Measurements from ENCODE around the gene MCCD1.

MCCD1 gene

DNA sequence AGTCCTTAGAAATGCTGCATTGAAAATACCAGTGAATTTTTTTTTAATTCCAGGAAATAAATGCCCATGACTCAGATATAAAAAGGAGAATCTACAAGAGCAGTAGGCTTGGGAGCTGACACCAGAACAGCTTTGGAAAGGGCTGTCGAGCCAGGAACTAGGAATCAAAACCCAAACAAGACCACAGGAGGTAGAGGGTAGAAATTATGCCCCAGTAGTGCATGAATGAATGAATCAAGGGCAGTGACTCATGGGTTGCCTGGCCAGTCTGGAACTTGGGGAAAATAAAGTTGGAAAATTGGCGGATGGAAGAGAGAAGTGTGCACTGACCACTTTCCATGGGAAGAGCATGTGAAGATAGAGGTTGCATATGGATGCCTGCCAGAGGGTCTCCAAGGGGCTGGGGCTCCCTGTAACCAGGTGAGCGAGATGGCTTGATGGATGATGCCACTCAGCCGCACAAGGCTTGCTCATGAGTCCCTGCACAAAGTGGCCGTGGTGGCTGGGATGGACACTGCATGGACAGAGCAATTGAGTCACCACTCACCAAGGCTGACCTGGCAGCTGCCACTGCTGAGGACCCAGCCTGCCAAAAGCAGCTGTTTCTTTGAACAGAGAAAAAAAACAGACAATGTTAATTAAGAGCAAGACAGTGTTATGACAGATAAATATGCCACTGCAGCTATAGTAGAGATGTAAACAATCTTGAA, 15.2 kb upstream of the MCCD1 start:
- H3K4me3 ChIP-seq (ENCODE audit: low read depth, low read length): no peak overlapping the region
- H3K9ac ChIP-seq (ENCODE audit: low read length): no peak overlapping the region
- no peaks in the 10 kb centered on the region for H3K4me1 ChIP-seq (ENCODE audit: control insufficient read depth, insufficient read depth, low read length)
- H3K36me3 ChIP-seq (ENCODE audit: control insufficient read depth, insufficient read depth, low read length): peaks cover 21% of the 10 kb centered on the region
- no peaks in the 10 kb centered on the region for H3K9me3 ChIP-seq (ENCODE audit: control insufficient read depth, insufficient read depth, low read depth, low read length)
- H3K27me3 ChIP-seq (ENCODE audit: control insufficient read depth, insufficient read depth, low read length): no peaks in the 10 kb centered on the region
- H3K27ac ChIP-seq (ENCODE audit: low read depth, low read length): no peak overlapping the region

- H3K4me1 ChIP-seq (ENCODE audit: control insufficient read depth, insufficient read depth, low read length): no peaks in the 10 kb centered on the region
- no peaks in the 10 kb centered on the region for H3K27me3 ChIP-seq (ENCODE audit: control insufficient read depth, insufficient read depth, low read length)
- no peak overlapping the region for H3K4me3 ChIP-seq (ENCODE audit: low read depth, low read length)
- no peak overlapping the region for H3K9ac ChIP-seq (ENCODE audit: low read length)
- H3K27ac ChIP-seq (ENCODE audit: low read depth, low read length): no peak overlapping the region
- H3K9me3 ChIP-seq (ENCODE audit: control insufficient read depth, insufficient read depth, low read depth, low read length): no peaks in the 10 kb centered on the region
- H3K36me3 ChIP-seq (ENCODE audit: control insufficient read depth, insufficient read depth, low read length): no peaks in the 10 kb centered on the region
Observed at GRCh38 chr6:31521835-31522234, 6.9 kb upstream of the MCCD1 start.

GRCh38 chr6:31525553-31525931, 3.2 kb upstream of the MCCD1 start:
- H3K27ac ChIP-seq (ENCODE audit: low read depth, low read length): no peak overlapping the region
- H3K9ac ChIP-seq (ENCODE audit: low read length): no peak overlapping the region
- no peaks in the 10 kb centered on the region for H3K27me3 ChIP-seq (ENCODE audit: control insufficient read depth, insufficient read depth, low read length)
- no peak overlapping the region for H3K4me3 ChIP-seq (ENCODE audit: low read depth, low read length)
- H3K4me1 ChIP-seq (ENCODE audit: control insufficient read depth, insufficient read depth, low read length): peaks cover 7% of the 10 kb centered on the region
- H3K36me3 ChIP-seq (ENCODE audit: control insufficient read depth, insufficient read depth, low read length): peaks cover 12% of the 10 kb centered on the region
- H3K9me3 ChIP-seq (ENCODE audit: control insufficient read depth, insufficient read depth, low read depth, low read length): no peaks in the 10 kb centered on the region

DNA sequence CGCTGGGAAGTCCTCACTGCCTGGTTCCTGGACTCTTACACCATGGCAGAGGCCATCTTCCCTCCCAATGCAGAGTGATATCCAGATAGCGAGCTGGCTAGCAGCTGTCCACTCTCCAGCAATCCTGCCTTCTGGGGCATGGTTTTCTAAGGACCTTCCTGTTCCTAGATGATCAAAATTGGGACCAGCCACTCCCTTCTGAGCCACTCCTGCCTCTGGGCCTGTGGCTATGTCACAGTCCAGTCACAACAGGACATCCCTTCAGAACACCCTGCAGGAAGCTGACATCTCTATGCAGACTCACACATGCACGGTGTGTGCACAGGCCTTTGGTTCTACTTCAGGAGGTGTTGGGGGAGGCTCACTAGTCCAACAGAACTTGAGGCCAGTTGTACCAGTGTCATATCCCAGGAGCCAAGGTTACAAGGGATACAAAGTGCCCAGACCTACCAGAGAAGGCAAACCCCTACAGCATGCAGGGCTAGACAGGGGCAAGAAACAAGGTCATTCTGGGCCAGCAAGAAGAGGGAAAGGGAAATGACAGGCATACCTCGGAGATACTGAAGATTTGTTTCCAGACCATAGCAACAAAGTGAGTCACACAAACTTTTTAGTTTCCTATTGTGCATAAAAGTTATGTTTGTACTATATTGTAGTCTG, 2.7 kb upstream of the MCCD1 start:
- no peak overlapping the region for H3K27ac ChIP-seq (ENCODE audit: low read depth, low read length)
- no peak overlapping the region for H3K9ac ChIP-seq (ENCODE audit: low read length)
- no peaks in the 10 kb centered on the region for H3K9me3 ChIP-seq (ENCODE audit: control insufficient read depth, insufficient read depth, low read depth, low read length)
- no peak overlapping the region for H3K4me3 ChIP-seq (ENCODE audit: low read depth, low read length)
- H3K27me3 ChIP-seq (ENCODE audit: control insufficient read depth, insufficient read depth, low read length): no peaks in the 10 kb centered on the region
- peaks cover 17% of the 10 kb centered on the region for H3K36me3 ChIP-seq (ENCODE audit: control insufficient read depth, insufficient read depth, low read length)
- peaks cover 7% of the 10 kb centered on the region for H3K4me1 ChIP-seq (ENCODE audit: control insufficient read depth, insufficient read depth, low read length)

DNA sequence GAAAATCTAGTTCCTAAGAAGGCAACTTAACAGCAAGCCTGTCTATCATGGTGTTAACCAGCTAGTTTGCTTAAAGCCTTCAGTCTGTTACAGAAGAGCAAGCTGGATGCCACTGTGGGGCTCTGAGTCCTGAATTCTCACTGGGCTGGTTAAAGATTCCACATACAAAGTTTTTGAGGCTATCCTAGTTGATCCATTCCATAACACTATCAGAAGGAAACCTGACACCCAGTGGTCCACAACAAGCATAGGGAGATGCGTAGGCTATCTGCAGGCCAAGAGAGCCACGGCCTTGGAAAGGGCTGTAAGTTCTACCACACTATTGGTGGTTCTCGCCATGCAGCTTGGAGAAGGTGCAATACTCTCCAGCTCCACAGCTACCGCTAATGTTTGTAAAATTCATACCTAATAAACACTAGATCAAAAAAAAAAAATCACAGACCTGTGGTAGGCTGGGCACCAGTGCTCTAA, 420 bp upstream of the MCCD1 start:
- no peak overlapping the region for H3K27ac ChIP-seq (ENCODE audit: low read depth, low read length)
- H3K4me3 ChIP-seq (ENCODE audit: low read depth, low read length): no peak overlapping the region
- peaks cover 40% of the 10 kb centered on the region for H3K36me3 ChIP-seq (ENCODE audit: control insufficient read depth, insufficient read depth, low read length)
- H3K4me1 ChIP-seq (ENCODE audit: control insufficient read depth, insufficient read depth, low read length): peaks cover 7% of the 10 kb centered on the region
- no peaks in the 10 kb centered on the region for H3K9me3 ChIP-seq (ENCODE audit: control insufficient read depth, insufficient read depth, low read depth, low read length)
- H3K27me3 ChIP-seq (ENCODE audit: control insufficient read depth, insufficient read depth, low read length): no peaks in the 10 kb centered on the region
- peak overlapping the region; percentile 4 for H3K9ac ChIP-seq (ENCODE audit: low read length)

GRCh38 chr6:31529329-31530150, 778 bp downstream of the MCCD1 start:
- no peaks in the 10 kb centered on the region for H3K27me3 ChIP-seq (ENCODE audit: control insufficient read depth, insufficient read depth, low read length)
- peaks cover 52% of the 10 kb centered on the region for H3K36me3 ChIP-seq (ENCODE audit: control insufficient read depth, insufficient read depth, low read length)
- peaks cover 7% of the 10 kb centered on the region for H3K4me1 ChIP-seq (ENCODE audit: control insufficient read depth, insufficient read depth, low read length)
- no peak overlapping the region for H3K4me3 ChIP-seq (ENCODE audit: low read depth, low read length)
- H3K9me3 ChIP-seq (ENCODE audit: control insufficient read depth, insufficient read depth, low read depth, low read length): no peaks in the 10 kb centered on the region
- H3K9ac ChIP-seq (ENCODE audit: low read length): no peak overlapping the region
- H3K27ac ChIP-seq (ENCODE audit: low read depth, low read length): no peak overlapping the region

GRCh38 chr6:31530659-31531058, 1.9 kb downstream of the MCCD1 start:
- Histone ChIP-seq H3K36me3 (ENCODE audit: control insufficient read depth, insufficient read depth, low read length) (peaks cover 63% of the 10 kb centered on the region), H3K27me3 (ENCODE audit: control insufficient read depth, insufficient read depth, low read length) (no peaks in the 10 kb centered on the region), H3K27ac (ENCODE audit: low read depth, low read length) (no peak overlapping the region), H3K9me3 (ENCODE audit: control insufficient read depth, insufficient read depth, low read depth, low read length) (no peaks in the 10 kb centered on the region), H3K4me1 (ENCODE audit: control insufficient read depth, insufficient read depth, low read length) (peaks cover 7% of the 10 kb centered on the region), H3K4me3 (ENCODE audit: low read depth, low read length) (no peak overlapping the region), H3K9ac (ENCODE audit: low read length) (no peak overlapping the region)

GRCh38 chr6:31531162-31531561, 2.4 kb downstream of the MCCD1 start:
- H3K27ac ChIP-seq (ENCODE audit: low read depth, low read length): no peak overlapping the region
- H3K36me3 ChIP-seq (ENCODE audit: control insufficient read depth, insufficient read depth, low read length): peaks cover 68% of the 10 kb centered on the region
- H3K4me1 ChIP-seq (ENCODE audit: control insufficient read depth, insufficient read depth, low read length): peaks cover 7% of the 10 kb centered on the region
- H3K27me3 ChIP-seq (ENCODE audit: control insufficient read depth, insufficient read depth, low read length): no peaks in the 10 kb centered on the region
- no peak overlapping the region for H3K4me3 ChIP-seq (ENCODE audit: low read depth, low read length)
- H3K9me3 ChIP-seq (ENCODE audit: control insufficient read depth, insufficient read depth, low read depth, low read length): no peaks in the 10 kb centered on the region
- H3K9ac ChIP-seq (ENCODE audit: low read length): no peak overlapping the region

- no peaks in the 10 kb centered on the region for H3K9me3 ChIP-seq (ENCODE audit: control insufficient read depth, insufficient read depth, low read depth, low read length)
Observed at GRCh38 chr6:31531771-31532643, 3.2 kb downstream of the MCCD1 start.

GRCh38 chr6:31532644-31533454, 4.1 kb downstream of the MCCD1 start:
- no peak overlapping the region for H3K27ac ChIP-seq (ENCODE audit: low read depth, low read length)
- no peak overlapping the region for H3K9ac ChIP-seq (ENCODE audit: low read length)
- no peak overlapping the region for H3K4me3 ChIP-seq (ENCODE audit: low read depth, low read length)
- no peaks in the 10 kb centered on the region for H3K9me3 ChIP-seq (ENCODE audit: control insufficient read depth, insufficient read depth, low read depth, low read length)
- H3K36me3 ChIP-seq (ENCODE audit: control insufficient read depth, insufficient read depth, low read length): peaks cover 85% of the 10 kb centered on the region
- peaks cover 7% of the 10 kb centered on the region for H3K4me1 ChIP-seq (ENCODE audit: control insufficient read depth, insufficient read depth, low read length)
- no peaks in the 10 kb centered on the region for H3K27me3 ChIP-seq (ENCODE audit: control insufficient read depth, insufficient read depth, low read length)

More at GRCh38 chr6:31531771-31532643, 3.2 kb downstream of the MCCD1 start:
- no peak overlapping the region for H3K9ac ChIP-seq (ENCODE audit: low read length)
- no peak overlapping the region for H3K27ac ChIP-seq (ENCODE audit: low read depth, low read length)
- H3K4me3 ChIP-seq (ENCODE audit: low read depth, low read length): no peak overlapping the region
- H3K4me1 ChIP-seq (ENCODE audit: control insufficient read depth, insufficient read depth, low read length): peaks cover 7% of the 10 kb centered on the region
- H3K36me3 ChIP-seq (ENCODE audit: control insufficient read depth, insufficient read depth, low read length): peaks cover 76% of the 10 kb centered on the region
- H3K27me3 ChIP-seq (ENCODE audit: control insufficient read depth, insufficient read depth, low read length): no peaks in the 10 kb centered on the region
